RPMI8226 (cell line): ENCODE data around the gene TOMM20.
A peak's percentile ranks its signal among the peaks of the same experiment; 100 is the strongest.
"Not testable (repeated sequence)": the region's sequence is repeated elsewhere in the genome, so short reads cannot be mapped to it uniquely, and the experiment has no call there.

ENCODE experiments used
- DNase-seq: peaks from one replicate; pipeline ENCODE4 v3.0.0-alpha.2; 2015

TOMM20 gene

DNA sequence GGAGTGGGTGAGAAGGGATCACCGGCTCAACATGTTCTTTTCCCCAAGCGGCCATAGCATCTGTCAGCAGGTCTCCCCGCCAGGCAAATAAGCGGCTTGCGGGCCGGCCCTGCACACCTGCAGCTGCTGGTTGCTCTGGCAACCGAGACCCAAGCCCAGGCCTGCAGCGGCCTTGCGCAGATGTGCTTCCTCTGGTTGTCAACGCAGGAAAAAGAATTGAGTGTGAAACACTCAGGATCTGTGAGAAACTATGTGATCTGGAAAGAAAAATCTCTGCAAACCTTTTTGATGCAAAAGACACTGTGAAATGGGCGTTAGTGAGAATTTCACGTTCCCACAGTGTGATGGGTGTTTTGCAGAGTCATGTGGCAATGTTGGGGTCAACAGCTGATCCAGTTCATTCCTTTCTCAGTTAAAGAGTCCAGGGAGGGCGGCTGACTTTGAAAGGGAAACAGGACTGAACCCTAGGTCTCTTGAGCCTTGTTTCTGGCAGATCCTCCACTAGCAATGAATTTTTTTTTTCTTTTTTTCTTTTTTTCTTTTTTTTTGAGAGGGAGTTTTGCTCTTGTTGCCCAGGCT, 28.4 kb downstream of the TOMM20 start:
- peak; percentile 51 for DNase-seq

DNA sequence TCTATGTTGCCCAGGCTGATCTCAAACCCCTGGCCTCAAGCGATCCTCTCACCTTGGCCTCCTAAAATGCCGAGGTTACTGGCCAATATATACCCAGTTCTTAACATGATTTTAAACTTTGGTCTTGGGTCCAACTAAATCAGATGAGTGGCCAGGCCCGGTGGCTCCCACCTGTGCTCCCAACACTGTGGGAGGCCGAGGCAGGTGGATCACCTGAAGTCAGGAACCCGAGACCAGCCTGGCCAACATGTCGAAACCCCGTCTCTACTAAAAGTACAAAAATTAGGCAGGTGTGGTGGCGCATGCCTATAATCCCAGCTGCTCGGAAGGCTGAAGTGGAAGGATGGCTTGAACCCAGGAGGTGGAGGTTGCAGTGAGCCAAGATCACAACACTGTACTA, 29.6 kb downstream of the TOMM20 start:
- DNase-seq = no peak

DNA sequence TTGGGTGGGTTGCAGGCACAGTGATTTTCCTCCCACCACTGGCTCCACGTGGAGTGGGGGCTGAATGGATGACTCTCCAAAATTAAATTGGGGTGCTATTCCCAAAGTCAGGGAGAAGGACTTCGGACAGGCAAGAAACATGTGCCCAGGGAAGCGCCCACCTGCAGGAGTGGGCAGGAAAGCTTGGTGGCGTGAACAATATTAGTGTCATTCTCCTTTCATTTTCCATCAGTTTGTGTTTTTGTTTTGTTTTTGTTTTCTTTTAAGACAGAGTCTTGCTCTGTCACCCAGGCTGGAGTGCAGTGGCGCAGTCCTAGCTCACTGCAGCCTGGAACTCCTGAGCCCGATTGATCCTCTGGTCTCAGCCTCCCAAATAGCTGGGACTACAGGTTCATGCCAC, 30.1 kb downstream of the TOMM20 start:
- no peak for DNase-seq

DNA sequence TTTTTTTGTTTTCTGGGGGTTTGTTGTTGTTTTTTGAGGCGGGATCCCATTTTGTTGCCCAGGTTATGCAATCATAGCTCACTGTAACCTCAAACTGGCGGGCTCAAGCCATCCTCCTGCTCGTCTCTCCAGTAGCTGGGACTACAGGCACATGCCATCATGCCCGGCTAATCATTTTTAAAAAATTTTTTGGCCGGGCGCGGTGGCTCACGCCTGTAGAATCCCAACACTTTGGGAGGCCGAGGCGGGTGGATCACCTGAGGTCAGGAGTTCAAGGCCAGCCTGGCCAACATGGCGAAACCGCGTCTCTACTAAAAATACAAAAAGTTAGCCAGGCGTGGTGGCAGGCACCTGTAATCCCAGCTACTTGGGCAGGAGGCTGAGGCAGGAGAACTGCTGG, 31.1 kb downstream of the TOMM20 start:
- not testable (repeated sequence) for DNase-seq

DNA sequence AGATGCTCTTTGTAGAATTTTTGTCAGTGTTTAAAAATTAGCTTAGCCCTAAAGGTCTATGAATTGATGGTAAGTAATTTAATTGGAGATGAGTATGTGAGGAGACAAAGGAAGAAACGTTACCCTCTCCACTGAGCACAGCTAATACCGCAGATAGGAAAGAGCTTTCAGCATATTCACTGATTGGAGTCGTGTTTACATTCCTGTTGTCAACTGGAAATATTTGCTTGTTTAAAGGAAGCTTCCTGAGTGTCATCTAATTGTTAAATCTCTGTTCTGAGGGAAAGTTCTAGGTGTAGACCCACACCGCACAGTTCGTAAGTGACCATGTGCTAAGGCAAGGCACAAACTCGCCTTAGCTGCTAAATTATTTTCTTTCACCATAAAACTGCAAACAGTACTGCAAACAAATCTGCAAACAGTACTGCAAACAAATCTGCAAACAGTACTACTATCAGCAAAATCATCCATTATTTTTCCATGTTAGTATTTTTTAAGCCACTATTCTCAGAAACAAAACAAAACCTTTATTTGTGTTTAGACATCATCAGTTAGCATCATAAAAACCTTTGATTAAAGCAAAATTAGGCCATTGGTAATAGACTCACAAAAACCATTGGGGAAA, 32.6 kb downstream of the TOMM20 start:
- DNase-seq = no peak

DNA sequence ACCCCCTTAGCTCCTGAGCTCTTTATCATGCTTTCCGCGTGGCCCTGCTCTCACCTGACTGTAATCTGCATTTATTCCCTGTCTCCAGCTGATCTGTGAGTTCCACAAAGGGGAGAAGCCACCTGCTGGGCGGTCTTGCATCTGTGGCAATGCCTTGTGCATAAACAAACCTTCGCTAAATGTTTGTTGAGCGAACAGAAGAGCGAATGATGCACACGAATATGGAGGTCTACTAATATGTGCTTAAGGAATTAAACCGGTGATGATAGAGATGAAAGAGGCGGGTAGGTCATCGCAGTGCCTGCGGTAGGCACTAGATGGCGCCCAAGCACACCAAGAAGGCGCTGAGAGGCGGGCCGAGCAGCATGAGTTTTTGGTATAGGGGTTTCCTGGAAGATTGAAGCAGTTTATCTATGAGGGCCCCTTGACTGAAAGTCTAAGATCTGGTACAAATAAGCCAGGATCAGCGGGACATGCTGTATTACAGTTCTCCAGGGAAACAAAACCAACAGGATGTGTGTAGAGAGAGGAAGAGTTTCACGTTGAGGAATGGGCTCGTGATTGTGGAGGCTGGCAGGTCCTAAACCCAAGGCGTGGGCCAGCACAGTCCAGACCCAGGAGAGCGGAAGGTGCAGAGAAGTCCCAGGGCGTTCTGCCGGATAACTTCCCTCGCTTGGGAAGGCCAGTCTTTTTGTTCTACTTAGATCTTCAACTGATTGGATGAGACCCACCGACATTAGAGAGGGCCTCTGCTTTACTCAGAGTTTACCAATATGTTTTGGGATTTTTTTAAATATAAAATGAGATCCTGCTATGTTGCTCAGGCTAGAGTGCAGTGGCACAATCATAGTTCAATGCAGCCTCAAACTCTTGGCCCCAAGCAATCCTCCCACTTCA, 34.7 kb downstream of the TOMM20 start:
- DNase-seq = peak; percentile 84

DNA sequence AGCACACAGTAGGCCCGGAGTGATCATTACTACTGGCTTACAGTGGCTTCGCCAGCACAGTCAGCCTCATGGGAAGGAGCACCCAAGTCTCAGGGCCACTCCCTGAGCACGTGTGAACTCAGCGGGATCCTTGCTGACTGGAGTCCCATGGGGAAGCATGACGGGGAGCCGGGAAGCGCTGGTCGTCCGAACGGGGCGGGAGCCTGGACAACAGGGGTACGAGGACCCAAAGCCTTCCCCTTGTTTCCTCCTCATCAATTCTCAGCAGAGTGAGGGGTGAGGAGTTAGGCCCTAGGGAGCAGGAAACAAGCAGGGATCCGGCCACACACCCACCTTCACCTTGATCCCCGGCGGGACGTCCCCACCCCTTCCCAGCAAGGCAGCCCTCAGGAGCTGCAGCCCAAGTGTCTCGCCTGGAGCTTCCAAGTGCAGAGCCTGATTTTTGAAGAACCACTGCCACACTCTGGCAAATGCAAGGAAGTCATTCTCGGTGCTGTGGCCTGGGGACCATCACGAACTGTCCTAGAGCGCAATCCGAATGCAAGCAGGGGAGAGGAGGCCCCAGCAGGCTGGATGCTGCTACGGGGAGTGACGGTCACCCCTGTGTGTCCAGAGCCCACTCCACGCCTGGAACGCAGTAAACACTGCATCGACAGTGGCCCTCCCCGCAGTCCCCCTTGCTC, 35.5 kb downstream of the TOMM20 start:
- DNase-seq = no peak

DNA sequence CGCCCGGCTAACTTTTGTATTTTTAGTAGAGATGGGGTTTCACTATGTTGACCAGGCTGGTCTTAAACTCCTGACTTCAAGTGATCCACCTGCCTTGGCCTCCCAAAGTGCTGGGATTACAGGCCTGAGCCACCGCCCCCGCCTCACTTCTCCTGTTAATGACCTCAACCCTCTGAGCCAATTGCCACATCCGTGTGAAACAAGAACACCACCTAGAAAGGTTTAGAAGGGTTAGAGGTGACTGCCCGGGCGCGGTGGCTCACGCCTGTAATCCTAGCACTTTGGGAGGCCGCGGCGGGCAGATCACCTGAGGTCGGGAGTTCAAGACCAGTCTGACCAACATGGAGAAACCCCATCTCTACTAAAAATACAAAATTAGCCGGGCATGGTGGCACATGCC, 36.2 kb downstream of the TOMM20 start:
- DNase-seq = not testable (repeated sequence)

DNA sequence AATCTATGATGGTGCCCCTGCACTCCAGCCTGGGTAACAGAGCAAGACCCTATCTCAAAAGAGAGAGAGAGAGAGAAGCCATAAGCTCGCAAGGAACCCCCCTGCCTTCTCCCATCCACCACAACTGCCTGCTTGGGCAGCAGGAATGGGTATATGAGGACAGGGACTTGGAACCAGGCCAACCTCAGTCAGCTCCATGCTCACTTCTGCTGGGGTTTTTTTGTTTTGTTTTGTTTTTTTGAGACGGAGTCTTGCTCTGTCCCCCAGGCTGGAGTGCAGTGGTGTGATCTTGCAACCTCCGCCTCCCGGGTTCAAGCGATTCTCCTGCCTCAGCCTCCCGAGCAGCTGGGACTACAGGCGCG, 36.6 kb downstream of the TOMM20 start:
- not testable (repeated sequence) for DNase-seq

DNA sequence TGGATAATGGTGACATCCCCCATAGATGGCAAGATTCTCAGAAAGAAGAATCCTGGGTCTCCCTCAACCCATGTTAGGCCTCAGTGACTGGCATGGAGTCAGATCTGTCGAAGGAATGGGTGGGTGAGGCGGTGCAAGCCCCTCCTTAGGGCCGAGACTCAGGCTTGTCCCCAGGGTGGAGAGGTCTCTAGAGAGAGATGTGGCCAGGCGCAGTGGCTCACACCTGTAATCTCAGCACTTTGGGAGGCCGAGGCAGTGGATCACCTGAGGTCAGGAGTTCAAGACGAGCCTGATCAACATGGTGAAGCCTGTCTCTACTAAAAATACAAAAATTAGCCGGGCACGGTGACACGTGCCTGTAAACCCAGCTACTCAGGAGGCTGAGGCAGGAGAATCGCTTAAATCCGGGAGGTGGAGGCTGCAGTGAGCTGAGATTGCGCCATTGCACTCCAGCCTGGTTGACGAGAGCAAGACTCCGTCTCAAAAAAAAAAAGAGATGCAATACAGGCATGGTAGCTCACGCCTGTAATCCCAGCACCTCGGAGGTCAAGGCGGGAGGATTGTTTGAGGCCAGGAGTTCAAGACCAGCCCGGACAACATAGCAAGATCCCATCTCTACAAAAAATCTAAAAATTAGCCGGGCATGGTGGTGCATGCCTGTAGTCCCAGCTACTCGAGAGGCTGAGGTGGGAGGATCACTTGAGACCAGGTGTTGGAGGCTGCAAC, 37.2 kb downstream of the TOMM20 start:
- DNase-seq = not testable (repeated sequence)

DNA sequence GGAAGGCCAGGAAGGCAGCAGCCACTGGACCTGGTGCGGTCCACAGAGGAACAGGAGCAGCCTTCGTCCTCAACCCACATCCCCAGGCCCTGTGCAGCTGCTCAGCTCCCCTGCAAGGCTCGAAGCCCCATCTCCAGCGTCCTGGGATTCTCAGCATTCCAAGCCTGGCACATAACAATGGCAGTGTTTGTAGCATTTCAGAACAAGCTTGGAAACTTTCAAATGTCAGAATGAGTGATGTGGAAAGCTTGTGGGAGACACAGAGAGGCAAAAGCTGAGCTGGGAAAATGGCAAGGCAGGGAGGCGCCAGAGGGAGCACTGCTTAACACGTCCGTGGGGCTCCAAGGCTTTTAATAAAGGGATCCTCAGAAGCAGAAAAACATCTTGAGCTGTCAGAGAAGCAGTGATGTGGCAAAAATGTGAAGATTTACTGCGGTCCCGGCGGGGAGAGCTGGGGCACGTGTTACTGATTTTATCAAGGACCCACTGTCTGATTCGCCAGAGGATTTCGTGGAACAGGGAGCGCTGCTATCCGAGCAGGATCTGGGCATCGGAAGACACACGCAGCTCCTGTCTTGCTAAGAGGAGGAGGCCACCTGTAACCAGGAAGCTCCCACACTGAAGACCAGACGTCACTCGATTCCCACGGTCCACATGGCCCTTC, 38.1 kb downstream of the TOMM20 start:
- no peak for DNase-seq

DNA sequence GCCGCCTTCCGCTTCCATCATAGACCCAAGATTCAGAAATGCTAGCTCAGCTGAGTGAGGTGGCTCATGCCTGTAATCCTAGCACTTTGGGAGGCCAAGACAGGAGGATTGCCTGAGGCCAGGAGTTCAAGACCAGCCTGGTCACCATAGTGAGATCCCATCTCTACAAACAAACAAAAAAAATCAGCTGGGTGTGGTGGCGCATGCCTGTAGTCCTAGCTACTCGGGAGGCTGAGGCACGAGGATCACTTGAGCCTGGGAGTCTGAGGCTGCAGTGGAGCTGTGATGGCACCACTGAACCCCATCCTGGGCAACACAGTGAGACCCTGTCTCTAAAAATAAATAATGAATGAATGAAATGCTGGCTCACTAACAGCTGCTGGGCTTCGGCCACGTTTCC, 39.7 kb downstream of the TOMM20 start:
- no peak for DNase-seq

DNA sequence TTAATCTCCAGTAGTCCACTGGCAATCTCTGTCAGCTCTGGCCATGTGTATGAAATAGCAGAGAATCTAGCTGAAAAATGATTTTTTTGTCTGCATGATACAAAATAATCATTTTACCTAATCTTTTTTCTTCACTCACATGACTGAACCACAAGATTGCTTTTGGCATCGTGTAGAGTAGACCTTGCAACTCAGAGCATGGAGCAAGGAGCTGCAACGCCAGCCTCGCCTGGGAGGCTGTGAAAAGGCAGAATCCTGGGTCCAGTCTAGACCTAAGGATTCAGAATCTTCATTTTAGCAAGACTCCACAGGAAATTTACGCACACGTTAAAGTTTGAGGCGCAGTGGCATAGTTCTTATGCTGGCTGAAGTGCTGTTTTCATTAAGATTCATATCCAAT, 40.2 kb downstream of the TOMM20 start:
- no peak for DNase-seq

DNA sequence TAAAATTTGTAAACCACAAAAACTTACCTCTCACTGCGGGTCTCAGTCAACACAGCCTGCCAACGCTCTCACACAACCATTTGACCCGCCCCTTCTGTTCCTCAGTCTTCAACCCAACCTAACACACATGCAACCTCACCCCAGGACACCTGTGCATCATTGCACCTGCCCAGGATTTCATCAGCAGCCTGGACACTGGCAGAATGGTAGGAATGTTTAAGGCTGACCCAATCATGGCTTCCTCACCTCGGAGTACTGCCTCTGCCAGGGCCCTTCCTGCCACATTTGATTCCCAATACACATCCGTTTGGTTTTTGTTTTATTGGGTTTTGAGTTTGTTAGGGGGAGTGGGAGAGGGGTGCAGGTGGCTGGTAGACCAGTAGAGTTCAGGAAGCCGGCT, 40.7 kb downstream of the TOMM20 start:
- no peak for DNase-seq

DNA sequence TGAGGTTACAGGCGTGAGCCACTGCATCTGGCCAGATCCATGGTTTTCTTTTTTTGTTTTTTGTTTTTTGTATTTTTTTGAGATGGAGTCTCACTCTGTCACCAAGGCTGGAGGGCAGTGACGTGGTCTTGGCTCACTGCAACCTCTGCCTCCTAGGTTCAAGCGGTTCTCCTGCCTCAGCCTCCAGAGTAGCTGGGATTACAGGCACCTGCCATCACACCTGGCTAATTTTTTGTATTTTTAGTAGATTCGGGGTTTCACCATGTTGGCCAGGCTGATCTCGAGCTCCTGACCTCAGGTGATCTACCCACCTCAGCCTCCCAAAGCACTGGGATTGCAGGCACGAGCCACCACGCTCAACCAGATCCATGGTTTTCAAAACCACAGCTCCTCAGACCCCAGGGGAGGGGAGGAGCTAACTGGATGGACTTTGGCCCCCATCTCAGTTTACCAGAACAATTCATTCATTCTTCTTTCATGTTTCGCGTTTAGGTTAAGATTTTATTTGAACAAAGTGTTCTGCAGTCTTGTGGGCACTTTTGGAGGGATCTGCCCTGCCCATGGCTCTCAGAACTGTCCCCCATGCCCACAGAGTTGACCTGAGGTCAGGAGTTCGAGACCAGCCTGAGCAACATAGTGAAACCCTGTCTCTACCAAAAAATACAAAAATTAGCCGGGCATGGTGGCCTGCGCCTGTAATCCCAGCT, 43.1 kb downstream of the TOMM20 start:
- not testable (repeated sequence) for DNase-seq

DNA sequence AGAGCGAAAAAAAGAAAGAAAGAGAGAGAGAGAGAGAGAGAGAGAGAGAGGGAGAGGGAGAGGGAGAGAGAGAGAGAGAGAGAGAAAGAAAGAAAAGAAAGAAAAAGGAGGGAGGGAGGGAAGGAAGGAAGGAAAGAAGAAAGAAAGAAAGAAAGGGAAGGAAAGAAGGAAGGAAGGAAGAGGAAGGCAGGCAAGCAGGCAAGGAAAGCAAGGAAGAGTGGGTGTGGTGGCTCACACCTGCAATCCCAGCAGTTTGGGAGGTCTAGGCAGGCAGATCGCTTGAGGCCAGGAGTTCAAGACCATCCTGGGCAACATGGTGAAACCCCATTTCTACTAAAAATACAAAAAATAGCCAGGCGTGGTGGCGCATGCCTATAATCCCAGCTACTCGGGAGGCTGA, 47.8 kb downstream of the TOMM20 start:
- not testable (repeated sequence) for DNase-seq

DNA sequence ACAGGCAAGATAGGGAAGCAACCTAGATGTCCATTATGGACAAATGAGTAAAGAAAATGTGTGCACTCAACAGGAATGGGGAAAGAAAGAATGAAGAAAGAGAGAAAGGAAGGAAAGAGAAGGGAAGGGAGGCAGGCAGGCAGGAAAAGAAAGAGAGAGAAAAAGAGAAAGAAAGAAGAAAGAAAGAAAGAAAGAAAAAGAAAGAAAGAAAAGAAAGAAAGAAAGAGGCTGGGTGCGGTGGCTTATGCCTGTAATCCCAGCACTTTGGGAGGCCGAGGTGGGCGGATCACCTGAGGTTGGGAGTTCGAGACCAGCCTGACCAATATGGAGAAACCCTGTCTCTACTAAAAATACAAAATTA, 48.4 kb downstream of the TOMM20 start:
- not testable (repeated sequence) for DNase-seq

DNA sequence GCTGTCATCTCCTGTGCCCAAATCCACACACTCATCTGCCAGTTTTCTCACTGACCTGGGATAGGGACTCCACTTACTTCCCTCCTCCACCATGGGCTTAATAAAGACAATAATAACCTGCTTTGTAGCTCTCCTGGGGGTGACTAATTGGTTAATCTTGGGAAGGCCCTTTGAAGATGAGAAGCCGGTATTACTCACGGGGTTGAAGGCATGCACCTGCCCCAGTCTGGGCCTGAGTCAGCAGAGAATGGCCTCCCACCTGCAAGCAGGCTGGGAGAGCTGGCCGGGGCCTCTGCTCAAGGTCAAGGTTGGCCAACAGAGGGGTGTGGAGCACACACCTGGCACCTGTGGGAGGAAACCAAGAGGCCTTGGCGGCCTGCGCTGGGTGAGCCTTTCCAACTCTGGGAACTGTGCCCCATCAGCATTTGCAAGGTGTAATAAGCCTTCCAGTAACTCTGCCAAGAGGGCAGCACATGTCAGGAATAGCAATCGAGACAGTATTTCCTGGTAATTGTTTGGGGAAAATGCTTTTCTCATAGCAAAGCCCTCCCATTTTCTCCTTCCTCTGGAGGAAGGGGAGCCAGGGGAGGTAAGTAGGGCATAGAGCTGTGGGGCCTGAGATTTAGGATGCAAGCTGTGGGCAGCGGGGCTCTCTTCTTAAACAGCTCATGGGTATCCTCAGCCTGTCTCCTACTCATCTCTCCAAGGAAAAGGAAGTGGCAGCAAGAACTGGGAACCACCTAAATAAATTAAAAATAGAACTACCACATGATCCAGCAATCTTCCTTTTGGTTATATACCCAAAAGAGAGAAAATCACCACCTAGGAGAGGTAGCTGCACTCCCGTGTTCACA, 49.0 kb downstream of the TOMM20 start:
- DNase-seq = peak; percentile 100

DNA sequence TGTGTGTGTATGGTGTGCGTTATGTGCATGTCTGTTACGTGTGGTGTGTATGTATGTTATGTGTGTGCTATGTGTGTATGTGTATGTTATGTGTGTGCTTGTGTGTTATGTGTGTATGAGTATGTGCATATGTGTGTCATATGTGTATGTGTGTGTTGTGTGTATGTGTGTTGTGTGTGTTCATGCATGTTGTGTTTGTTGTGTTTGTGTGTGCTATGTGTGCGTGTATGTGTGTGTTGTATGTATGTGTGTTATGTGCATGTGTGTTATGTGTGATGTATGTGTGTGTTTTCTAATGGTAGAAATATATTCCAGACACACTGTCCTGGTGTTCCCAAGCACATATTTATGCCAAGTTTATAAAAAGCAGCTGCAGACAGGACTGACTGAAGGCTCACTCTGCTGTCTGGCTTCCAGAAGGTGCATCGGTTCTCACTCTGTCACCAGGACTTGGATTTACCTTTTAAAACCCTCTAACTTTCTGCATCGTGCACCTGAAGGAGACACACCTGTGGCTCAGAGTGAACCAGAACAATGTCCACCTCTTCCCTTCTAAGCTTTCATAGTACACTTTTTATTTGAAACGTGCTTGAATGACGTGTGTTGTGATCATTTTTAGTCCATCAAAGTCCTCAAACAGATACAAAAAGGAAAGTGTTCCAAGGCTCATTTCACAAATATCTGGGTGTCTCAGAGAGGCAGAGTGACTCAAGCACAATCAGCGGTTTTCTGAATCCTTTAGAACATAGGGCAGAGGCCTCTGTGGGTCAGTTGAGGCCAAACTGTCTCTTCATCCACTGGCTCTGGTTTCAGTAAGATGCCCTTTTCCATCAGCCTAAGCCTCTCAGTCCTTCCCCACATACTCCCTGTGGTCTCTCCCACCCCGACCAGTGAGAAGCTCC, 49.9 kb downstream of the TOMM20 start:
- peak; percentile 85 for DNase-seq
